ENCODE results near the gene CAV2.

CAV2 gene

GRCh38 chr7:116496653-116497052 is 2.9 kb upstream of the CAV2 start:
- no peak for DNase-seq

GRCh38 chr7:116497708-116498107 is 1.8 kb upstream of the CAV2 start:
- DNase-seq, result no peak

- DNase-seq, result peak; percentile 30
Measured at GRCh38 chr7:116500078-116500853, 728 bp downstream of the CAV2 start.

DNA sequence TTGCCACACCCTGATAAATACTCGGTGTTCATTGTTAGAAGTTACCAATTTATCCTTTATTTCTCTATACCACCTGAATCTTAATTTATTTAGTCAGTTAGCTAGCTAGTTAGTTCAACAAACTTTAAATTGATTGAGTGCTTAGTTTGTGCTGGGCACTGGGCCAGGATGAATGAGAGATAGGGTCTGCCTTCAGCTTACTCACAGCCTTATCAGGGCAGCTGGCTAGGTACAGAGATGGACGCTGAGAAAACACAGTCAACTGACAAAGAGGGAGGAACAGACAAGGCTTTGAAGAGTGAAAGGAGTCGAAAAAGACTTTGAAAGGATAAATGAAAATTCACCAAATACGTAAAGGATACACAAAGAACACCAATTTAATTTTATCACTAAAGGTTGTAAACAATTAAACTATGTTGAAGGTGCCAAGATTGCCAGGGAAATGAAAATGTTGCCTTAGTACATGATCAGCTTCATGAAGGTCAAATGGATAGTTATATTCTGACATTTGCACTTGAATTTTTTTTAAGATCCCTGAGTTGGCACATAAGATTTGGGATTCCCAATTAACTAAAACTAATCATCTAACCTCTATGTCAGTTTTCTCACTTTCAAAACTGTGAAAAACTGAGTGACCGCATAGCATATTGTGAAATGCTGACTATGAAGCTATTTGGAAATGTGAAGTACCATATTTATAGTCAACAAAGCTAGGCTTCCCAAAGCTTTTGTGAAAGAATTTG is 2.1 kb downstream of the CAV2 start:
- peak; percentile 58 for DNase-seq

GRCh38 chr7:116502201-116503096 is 2.9 kb downstream of the CAV2 start:
- DNase-seq, result no peak

DNA sequence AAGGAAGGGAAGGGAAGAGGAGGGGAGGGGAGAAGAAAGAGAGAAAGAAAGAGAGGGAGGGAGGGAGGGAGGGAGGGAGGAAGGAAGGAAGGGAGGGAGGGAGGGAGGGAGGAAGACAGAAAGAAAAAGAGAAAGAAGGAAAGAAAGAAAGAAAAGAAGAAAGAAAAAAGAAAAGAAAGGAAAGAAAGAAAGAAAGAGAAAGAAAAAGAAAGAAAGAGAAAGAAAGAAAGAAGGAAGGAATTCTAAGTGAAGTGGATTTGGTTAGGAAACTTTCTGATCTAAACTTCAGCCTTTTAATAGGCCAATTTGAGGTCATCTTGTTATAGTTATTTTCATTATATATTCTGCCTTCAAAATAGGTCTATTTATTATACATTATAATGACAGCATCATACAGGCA is 4.3 kb downstream of the CAV2 start:
- no peak for DNase-seq

DNA sequence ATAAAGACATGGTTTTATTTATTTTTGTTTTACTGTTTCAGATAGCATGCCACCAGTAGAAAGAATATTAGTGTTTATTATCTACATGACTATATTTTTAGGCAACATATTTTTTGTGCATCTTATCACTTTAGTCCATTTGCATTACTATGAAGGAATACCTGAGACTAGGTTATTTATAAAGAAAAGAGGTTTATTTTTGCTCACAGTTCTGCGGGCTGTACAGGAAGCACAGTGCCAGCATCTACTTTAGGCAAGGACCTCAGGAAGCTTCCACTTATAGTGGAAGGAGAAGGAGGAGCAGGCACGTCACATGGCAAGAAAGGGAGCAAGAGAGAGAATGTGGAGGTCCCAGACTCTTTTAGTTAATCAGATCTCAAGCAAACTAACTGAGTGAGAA is 5.7 kb downstream of the CAV2 start:
- no peak for DNase-seq

DNA sequence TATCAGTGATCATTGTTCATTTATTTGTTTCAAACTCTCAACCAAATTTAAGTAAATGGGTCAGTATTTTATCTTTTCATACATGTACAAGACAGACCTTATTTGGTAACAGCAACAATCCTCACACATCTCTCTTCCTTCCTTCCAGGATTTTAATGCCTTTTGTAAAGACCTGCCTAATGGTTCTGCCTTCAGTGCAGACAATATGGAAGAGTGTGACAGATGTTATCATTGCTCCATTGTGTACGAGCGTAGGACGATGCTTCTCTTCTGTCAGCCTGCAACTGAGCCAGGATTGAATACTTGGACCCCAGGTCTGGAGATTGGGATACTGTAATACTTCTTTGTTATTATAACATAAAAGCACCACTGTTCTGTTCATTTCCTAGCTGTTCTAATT is 6.3 kb downstream of the CAV2 start:
- DNase-seq, result no peak

DNA sequence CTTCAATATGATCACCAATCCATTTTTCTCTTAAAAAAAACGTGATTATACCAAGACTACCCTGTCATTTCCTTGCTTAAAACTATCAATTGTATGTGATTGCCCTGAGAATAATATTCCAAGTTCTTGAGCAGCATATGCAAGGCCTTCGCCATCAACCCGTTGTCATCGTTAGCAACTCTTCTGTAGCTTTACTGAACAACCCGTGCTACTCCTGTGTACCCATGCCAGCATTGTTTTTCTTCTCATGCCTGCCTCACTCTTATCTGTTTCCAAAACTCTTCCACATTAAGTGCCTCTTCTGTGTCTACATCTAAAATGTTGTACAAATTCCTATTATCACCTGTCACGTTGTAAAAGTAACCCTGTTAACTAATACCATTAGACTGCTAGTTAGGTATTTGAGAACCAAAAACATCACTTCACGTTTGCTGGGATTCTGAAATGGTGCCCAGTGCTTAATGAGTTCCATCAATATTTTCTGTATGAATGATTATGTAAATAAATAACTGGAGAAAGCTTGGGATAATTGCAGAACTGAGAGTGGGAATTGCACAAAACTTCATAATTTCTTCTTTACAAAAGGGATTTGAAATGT is 10.5 kb downstream of the CAV2 start:
- DNase-seq, result no peak

DNA sequence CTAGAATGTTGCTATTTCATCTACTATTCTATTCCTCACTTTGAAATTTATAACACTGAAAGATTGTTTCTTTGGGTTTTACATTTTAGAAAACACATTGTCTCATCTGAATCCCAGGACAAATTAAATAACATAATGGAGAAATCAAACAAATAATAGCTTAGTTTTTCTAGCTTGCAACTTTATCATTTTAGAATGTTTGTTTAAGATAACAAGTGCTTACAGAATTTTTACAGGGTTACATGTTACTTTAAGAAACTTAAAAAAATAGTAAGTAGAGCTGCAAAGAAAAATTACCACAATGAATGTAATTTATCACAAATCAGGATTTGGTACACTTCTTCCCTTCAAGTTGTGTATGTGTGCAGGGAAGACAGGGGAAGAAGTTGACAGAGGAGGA is 11.3 kb downstream of the CAV2 start:
- DNase-seq, result no peak

DNA sequence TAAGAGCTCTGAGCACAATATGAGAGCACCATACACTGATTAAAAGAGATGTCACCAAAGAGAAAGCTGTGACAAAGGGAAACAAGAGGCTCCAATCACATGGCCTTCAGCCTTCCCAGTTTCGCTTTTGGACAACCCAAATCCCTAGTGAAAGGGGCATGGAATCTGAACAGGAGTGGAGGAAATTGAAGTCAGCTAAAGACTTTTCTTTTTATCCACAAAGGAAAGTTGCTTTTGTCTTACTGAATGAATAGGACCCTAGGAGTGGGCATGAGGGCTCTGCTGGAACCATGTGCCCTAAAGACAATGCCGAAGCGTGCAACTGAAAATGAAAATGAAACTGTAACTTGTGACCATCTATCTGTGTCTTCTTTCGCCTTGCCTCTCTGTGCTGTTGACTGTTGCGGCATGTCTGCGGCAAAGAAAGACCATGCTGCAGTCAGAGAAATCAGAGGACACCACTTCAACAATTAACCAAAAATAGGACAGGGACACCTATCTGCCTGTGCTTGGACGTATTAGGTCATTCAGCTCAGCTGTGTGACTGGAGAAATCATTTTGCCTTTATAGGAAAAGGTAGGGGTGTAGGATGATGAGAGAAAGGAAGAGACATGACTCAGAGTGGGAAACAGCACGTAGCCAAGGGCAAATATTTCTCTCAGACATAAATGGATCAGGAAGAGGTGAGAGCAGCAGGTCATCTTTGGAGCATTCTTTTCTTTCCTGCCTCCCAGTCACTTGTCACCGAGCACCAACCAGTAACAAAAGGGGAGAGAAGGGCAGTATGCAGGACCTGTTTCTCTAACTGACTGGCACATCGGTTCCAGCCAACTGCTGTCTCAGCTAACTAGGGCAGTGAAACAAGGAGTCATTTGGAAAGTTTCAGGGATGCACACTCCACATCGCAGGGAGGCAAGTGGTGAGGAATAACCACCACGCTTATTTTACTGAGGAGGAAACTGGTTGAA is 12.3 kb downstream of the CAV2 start:
- DNase-seq, result no peak

- no peak for DNase-seq
Measured at GRCh38 chr7:116512520-116513188, 13.1 kb downstream of the CAV2 start.

DNA sequence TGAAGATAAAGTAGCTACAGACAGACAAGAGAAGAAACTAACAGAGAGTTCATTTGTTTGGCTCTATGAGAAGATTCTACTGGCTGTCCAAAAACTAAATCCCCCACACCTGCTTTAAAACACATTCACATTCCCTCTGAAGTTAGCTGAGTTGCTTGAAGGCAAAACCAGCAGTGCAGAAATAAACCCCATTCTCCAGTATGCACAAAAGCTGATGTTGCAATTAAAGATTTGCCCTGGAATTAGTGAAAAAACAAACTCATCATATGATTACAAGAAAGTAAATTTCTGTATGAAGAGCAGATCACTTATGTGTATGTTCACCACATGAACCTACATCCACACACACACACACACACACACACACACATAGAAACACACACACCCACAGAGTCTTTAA is 16.0 kb downstream of the CAV2 start:
- DNase-seq, result no peak

- DNase-seq, result no peak
Measured at GRCh38 chr7:116516324-116516723, 16.8 kb downstream of the CAV2 start.

DNA sequence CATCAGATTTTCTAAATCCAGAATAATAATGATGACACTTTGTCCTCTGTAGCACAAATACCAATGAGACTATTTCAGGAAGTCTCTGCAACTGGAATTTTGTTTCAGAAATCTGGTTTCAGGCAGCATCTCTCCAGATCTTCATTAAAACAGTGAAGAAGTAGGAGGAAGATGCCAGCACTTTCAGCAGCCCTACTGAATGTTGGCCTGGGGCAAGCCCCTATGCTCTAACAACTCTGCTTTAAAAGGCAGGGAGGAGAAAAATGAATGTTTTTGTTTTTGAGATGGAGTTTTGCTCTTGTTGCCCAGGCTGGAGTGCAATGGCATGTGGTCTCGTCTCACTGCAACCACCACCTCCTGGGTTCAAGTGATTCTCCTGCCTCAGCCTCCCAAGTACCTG is 18.1 kb downstream of the CAV2 start:
- no peak for DNase-seq

GRCh38 chr7:116518961-116519360 is 19.4 kb downstream of the CAV2 start:
- no peak for DNase-seq

- no peak for DNase-seq
Measured at GRCh38 chr7:116521046-116521664, 21.6 kb downstream of the CAV2 start.

DNA sequence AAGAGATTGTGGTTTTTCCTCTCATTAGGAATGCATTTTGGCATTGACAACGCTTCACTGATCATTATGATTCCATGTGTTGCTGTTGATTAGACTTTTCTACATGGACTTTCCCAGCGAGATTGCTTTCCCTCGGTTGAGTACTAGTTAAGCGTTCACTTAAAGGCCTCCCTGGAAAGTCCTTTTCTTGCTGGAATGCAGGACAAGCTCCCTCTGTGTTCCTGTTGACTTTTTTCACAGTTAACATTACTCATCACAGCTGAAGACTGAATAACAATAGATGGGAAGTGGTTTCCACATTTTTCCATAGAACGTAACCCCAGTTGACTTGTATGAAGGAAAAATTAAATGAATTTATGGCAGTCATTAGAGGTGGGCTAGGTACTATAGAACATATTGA is 22.7 kb downstream of the CAV2 start:
- DNase-seq, result no peak

- no peak for DNase-seq
Measured at GRCh38 chr7:116524221-116524608, 24.7 kb downstream of the CAV2 start.

- peak; percentile 70 for DNase-seq
Measured at GRCh38 chr7:116524609-116525297, 25.2 kb downstream of the CAV2 start, which contains the start of gene CAV1. CAV1 (plus strand) TSS chr7:116525036; CDS start chr7:116525063, 27 bp downstream.

Measured in hematopoietic multipotent progenitor cell treated with erythropoietin and hydrocortisone succinate and interleukin-3 and kit ligand, for 4 days (in vitro differentiated cells).